ENCODE results near the gene ZCCHC14. TPM values are rescaled to one million over a fixed set of nuclear protein-coding genes. Genes with fewer than 3 reads are reported as not detected.

Gene ZCCHC14
- total RNA-seq, 1 donor from 2014 or later = 50.4 TPM

DNA sequence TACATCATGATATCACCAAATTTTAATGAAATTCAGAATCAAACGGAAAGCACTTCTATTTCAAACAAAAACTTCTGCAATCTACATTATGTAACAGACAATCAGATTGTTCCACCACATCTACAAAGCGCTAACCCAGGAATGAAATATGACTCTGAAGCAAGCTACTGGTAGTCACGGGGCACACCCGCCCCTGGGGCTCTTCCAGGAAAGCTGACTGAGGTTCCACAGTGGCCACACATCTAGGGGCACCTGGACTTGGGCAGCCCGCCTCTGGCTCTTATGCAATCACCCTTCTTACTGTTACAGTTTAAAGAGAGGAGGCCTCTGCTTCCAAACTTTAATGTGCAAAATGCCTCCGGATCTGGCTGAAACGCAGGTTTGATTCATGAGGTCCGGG lies 27.5 kb downstream of the ZCCHC14 start:
- peaks cover 2% of the 10 kb centered on the region for H3K27me3 Mint-ChIP-seq (ENCODE audit: unreplicated experiment)
- no peaks in the 10 kb centered on the region for H3K36me3 Mint-ChIP-seq (ENCODE audit: low read depth, unreplicated experiment)
- H3K4me3 Mint-ChIP-seq (ENCODE audit: unreplicated experiment) = peak overlapping the region; percentile 82
- TF ChIP-seq CTCF (IDR thresholded peaks at IDR 0.05; ENCODE audit: unreplicated experiment) = no peak
- no peak for DNase-seq (ENCODE audit: low spot score)
- peaks cover 61% of the 10 kb centered on the region for H3K4me1 Mint-ChIP-seq (ENCODE audit: unreplicated experiment)
- H3K9me3 Mint-ChIP-seq (ENCODE audit: unreplicated experiment) = no peaks in the 10 kb centered on the region
- peak overlapping the region; percentile 99 for H3K27ac Mint-ChIP-seq (ENCODE audit: unreplicated experiment)

DNA sequence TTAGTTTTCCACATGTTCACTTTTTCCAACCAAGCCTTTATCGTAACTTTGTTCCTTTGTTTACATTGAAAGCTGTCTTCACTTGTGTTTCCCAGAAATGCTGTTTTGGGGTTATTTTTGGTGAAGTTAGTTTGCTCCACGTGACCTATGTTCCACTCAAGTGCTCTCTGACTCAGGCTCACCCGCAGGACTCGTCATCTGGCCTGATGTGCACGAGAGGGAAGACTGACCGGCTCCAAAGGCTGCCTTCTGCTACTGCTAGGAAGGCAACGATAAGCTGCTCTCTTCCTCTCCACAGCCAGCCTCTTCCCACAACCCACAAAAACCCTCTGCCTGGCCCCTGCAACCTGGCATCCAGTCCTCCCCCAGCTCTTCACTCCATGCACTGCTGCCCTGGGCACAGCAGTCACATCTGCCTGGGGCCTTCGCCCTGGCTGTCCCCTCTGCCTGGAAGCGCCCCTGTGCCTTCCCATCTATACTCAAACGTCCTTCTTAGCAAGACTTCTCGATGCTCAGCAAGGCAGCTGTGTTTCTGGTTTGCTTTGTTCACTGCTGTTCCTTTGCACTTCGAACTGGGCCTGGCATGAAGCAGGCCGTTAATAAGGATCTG lies 28.0 kb downstream of the ZCCHC14 start:
- no peaks in the 10 kb centered on the region for H3K36me3 Mint-ChIP-seq (ENCODE audit: low read depth, unreplicated experiment)
- H3K9me3 Mint-ChIP-seq (ENCODE audit: unreplicated experiment) = no peaks in the 10 kb centered on the region
- TF ChIP-seq CTCF (IDR thresholded peaks at IDR 0.05; ENCODE audit: unreplicated experiment) = no peak
- H3K27me3 Mint-ChIP-seq (ENCODE audit: unreplicated experiment) = peaks cover 2% of the 10 kb centered on the region
- H3K4me1 Mint-ChIP-seq (ENCODE audit: unreplicated experiment) = peaks cover 60% of the 10 kb centered on the region
- peak; percentile 45 for DNase-seq (ENCODE audit: low spot score)
- H3K27ac Mint-ChIP-seq (ENCODE audit: unreplicated experiment) = peak overlapping the region; percentile 99
- H3K4me3 Mint-ChIP-seq (ENCODE audit: unreplicated experiment) = peak overlapping the region; percentile 82

- Mint-ChIP-seq H3K9me3 (ENCODE audit: unreplicated experiment) (no peaks in the 10 kb centered on the region), H3K27me3 (ENCODE audit: unreplicated experiment) (peaks cover 2% of the 10 kb centered on the region), H3K4me3 (ENCODE audit: unreplicated experiment) (peak overlapping the region; percentile 66), H3K36me3 (ENCODE audit: low read depth, unreplicated experiment) (no peaks in the 10 kb centered on the region), H3K27ac (ENCODE audit: unreplicated experiment) (peak overlapping the region; percentile 99), H3K4me1 (ENCODE audit: unreplicated experiment) (peaks cover 56% of the 10 kb centered on the region)
- peak; percentile 42 for DNase-seq (ENCODE audit: low spot score)
- no peak for TF ChIP-seq CTCF (IDR thresholded peaks at IDR 0.05; ENCODE audit: unreplicated experiment)
These were observed 28.8 kb downstream of the ZCCHC14 start for GRCh38 chr16:87463722-87464690.

DNA sequence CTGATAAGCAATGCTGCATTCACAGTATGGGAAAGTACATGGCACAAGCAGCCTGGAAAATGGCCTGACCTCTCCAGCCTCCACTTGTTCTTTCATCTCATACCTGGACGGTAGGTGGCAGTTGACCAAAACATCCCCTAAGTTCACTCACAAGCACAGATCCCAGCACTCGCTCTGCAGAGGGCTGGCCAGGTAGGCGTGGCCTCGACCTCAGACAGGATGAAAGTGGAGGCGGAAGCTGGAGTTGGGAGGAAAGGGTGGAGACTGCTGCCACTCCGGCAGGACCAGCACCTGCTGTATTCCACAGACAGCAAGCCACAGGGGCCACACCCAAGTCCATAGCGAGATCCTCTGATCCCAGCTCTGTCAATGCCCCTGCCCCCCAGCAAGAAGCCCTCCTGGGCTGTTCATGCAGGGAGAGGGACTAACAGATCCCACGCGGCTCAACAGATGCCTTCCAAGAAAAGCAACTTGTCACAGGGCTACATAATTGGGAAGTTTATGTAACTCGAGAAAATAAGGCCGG lies 31.3 kb downstream of the ZCCHC14 start:
- Mint-ChIP-seq H3K9me3 (ENCODE audit: unreplicated experiment) (no peaks in the 10 kb centered on the region), H3K4me3 (ENCODE audit: unreplicated experiment) (no peak overlapping the region), H3K36me3 (ENCODE audit: low read depth, unreplicated experiment) (peaks cover 6% of the 10 kb centered on the region), H3K27ac (ENCODE audit: unreplicated experiment) (peak overlapping the region; percentile 64), H3K4me1 (ENCODE audit: unreplicated experiment) (peaks cover 46% of the 10 kb centered on the region), H3K27me3 (ENCODE audit: unreplicated experiment) (peaks cover 2% of the 10 kb centered on the region)
- peak; percentile 52 for TF ChIP-seq CTCF (IDR thresholded peaks at IDR 0.05; ENCODE audit: unreplicated experiment)
- DNase-seq (ENCODE audit: low spot score) = peak; percentile 76

Data from endothelial cell (in vitro differentiated cells).